GM12892 (cell line): ENCODE data around the gene CLEC1A.

ENCODE experiments used
- POLR2A ChIP-seq: IDR thresholded peaks from 2 replicates; pipeline ENCODE4 v1.6.1; 2011; ENCODE audit warnings: low read depth, low read length, control low read depth
- TAF1 ChIP-seq: IDR thresholded peaks from 2 replicates; pipeline ENCODE4 v1.6.1; 2011; ENCODE audit warnings: low read depth, mild to moderate bottlenecking, control low read depth, low read length, borderline replicate concordance

GRCh38 chr12:10082117-10082874 lies 16.5 kb downstream of the CLEC1A start:
- TF ChIP-seq POLR2A (no peak), TAF1 (no peak)
